Measurements from ENCODE around the gene GPR146.

Gene GPR146

DNA sequence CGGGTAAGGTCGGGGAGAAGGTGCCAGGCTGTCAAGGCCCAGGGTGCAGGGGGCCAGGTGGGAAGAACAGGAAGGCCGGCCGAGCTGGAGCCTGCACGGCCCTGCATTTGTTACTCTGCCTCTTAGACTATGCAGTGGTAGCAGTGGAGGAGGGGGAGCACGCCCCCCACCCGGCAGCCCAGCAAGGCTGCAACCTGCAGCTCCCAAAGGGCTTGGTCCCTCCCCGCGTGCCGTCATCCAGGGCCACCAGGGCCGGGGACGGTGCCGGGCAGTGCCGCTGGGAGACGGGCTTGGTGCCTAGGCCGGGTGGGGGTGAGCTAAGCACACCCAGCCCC lies 36.5 kb downstream of the GPR146 start:
- no peak for DNase-seq

DNA sequence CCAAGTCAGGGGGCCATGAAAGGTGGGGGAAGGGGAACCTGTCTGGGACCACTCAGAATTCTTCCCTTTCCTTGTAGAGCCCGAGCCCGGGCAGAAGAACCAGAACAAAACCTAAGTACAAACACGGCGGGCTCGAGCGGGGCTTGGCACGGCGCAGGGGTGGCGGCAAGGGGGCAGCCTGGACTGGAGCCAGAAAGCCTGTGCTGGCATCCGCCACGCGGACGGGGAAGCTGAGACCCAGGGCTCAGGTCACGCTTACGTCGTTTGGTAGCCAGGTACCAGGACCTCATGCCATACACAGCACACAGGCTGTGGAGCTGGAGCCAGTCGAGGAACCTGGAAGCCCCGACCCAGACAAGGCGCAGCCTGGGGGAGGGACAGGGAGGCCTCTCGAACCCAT lies 37.0 kb downstream of the GPR146 start:
- no peak for DNase-seq

DNA sequence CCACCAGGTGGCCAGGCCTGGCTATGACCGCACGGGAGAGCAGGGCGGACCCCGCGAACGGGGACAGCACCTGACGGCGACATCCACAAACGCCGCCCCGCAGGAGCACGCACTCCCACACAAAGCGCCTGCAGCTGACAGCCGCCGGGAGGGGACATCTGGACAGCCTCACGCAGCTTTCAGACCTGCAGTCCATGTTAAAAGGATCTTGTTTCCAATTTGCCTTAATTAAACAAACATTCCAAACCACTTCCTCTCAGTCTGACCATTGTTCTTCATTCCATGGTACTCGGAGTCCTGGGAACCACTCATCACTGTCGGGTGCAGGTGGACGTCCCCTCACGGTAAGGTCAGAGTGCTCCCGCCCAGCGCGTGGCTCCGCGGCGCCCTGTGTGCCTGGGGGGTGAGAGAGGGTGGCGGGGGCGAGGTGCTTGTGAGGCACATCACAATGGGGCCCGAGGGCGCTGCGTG lies 37.6 kb downstream of the GPR146 start:
- DNase-seq: peak; percentile 34

DNA sequence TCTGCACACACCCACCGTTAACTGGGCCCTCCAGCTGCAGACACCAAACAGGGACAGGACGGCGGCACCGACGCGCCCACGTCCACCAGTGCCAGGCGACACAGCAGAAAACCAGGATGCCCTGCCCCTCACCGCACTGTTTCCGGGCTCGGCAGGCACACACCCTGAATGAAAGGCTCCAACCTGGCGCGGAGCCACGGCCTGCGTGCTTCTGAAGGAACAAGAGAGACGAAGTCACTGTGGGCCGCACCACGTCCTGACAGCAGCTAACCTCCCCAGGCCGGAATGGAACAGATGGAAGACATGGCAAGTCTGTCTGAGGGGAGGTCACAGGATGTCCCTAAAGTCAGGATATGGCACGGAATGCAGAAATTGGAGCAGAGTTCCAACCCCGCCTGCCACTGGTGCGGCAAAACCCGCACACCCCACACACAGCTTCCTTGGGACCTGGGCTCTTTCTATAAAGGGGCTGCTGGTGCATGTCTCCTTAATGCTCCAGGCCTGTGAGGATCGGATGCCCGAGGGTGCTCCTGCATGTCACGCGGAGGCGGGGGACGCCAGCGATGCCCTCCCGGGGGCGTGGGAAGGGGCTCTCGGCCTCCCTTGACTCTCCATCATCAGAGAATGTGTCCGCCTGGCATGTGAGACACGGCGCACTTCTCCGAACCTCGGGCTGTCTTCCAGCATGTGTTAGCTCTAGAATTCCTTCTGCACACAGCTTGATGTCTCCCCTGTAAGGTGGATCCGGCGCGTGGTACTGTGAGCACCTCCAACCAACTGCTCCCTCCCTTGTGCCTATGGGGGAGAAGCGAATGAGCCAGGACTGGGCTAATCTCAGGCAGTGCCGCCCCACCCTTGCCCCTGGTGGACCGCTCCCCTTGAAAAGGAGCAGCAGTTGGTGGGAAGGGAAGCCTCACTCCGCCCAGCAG lies 39.6 kb downstream of the GPR146 start:
- DNase-seq: no peak

DNA sequence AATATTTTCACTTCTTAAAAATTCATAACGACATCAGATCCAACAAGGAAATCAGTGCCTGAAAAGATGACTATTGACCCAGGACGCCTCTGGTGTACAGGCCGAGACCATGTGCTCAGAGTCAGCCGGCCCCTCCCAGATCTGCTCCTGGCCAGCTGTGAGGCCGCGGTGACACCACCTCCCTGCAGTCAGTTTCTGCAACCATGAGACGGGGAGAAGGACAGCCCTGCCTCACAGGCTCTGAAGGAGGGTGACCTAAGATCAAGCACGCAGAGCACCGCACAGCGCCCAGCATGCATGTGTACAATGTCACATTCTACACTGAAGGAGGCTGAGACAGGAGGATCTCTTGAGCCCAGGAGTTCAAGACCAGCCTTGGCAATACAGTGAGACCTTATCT lies 40.9 kb downstream of the GPR146 start:
- DNase-seq: no peak

DNA sequence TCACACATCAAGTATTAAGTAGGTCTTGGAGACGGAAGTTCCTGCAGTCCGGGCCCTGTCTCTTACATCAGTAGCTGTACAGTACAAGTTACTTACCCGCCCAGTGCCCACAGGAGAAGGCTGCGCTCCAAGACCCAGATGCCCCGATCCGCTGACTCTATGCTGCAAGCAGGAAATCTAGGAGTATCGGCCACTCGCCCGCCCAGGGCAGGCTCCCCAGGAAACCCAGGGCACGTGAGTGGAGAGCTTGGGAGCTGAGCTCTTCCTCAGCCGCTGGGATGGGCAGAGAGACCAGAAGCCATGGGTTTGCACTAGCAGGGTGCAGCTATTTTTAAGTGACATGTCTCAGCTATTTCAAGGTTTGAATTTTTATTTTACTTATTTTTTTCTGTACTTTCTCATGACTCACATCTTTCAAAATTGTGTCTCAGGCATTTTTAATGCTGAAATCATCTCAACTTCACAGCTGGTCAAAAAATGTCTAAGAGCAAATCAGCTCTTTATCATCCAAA lies 41.6 kb downstream of the GPR146 start:
- DNase-seq: no peak

DNA sequence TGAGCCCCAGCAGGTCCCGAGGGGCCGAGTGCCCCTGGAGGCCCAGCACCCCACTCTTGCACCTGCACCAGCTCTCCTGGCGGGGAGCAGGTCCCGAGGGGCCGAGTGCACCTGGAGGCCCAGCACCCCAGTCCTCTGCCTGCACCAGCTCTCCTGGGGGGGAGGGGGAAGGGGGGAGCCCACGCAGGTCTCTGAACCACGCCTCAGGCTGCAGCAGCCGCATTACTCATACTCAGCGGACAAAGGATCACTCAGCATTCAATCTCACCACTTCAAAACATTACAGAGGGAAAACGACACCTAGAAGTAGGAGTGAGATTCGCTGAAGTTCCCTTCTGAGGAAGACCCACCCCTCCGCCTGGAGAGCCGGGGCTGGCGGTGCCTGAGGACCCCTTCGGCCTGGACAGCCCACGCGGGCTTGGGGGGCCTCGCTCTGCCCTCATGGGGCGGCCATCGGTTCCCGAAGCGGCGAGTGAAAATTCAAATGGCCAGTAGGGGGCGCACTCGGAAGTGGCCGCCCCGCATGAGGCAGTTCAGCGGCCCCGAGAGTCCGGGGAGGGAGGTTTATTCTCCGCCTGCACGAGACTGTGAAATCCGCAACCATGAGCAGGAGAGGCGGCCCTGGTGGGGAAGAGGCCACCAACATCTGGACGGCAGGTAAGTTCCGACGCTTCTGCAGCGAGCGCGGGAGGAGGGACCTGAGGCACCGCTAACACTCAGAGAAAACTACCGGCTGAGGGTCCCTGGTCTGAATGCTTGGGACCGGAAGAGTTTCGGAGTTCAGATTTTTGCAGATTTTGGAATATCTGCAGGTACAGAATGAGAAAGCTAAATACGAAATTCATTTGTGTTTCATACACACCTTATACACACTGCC lies 42.5 kb downstream of the GPR146 start:
- DNase-seq: no peak

DNA sequence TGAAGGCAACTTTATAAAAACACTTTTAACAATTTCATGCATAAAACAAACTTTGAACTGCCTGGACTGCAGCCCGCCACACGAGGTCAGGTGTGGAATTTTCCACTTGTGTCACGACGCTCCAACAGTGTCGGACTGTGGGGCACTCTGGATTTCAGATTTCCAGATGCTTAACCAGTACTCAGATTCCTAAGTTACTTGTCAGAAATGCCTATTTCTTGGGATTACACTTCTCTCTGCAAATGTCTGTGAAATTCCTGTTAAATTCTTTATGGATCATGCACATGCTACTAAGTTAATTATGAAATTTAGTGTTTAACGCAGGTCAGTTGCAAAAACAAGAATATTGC lies 43.1 kb downstream of the GPR146 start:
- DNase-seq: no peak

DNA sequence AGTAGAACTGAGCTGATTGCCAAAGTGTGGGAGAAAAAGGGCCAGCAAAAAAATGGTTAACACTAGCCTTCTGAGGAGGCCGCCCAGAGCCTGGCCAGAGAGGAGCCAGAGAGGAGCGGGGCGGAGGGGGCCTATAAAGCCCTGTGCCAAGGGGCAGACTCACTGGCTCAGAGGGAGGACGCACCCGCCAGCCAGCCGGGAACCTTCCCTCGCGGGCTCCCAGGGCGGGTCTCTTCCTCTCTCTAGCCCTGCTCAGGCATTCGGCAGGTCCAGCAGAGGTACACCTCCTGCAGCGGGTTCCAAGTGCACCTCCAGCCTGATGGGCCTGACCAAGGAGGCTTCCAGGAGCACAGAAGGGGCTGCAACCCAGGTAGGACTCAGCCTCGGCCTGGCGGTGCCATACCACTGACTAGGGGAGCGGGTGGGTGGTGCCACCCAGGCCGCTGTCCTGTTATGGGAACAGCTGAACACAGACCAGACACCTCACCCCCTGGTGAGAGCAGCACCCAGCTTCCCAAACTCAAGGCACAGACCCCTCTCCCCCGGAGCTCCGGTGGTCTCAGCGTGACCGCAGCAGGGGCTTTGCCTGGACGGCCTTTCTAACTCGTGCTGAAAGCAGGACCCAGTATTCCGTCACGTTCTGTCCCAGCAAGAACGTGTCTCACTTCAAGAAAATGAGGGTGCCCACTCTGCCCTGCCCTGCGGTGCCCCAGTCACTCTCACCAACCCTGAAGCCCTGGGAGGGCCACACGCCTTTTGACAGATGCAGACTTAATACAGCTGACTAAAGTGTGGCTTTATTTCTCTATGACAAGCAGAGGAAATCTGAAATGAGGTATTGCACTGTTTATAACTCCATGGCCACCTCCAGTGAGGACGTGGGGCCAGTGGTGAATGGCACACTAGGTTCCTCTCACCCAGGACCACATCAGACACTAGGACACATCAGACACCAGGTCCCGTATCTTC lies 43.9 kb downstream of the GPR146 start, which contains the start of gene GPER1:
TSS of gene GPER1 (plus strand) at position 162 of the 969 bp plus-strand sequence. CDS start 3,616 bp downstream, outside the sequence.
- peak; percentile 25 for DNase-seq

DNA sequence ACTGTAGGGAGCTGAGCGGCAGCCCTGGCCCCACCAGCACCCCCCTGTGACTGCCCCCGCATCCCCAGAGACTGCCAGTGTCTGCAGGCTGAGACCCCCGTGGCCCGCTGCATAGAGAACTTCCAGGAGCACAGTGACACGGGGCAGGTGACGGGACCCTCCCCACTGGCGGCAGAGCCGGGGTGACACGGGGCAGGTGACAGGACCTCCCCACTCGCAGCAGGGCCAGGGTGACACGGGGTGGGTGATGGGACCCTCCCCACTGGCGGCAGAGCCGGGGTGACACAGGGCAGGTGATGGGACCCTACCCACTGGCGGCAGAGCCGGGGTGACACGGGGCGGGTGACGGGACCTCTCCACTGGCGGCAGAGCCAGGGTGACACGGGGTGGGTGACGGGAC lies 45.9 kb downstream of the GPR146 start:
- no peak for DNase-seq

DNA sequence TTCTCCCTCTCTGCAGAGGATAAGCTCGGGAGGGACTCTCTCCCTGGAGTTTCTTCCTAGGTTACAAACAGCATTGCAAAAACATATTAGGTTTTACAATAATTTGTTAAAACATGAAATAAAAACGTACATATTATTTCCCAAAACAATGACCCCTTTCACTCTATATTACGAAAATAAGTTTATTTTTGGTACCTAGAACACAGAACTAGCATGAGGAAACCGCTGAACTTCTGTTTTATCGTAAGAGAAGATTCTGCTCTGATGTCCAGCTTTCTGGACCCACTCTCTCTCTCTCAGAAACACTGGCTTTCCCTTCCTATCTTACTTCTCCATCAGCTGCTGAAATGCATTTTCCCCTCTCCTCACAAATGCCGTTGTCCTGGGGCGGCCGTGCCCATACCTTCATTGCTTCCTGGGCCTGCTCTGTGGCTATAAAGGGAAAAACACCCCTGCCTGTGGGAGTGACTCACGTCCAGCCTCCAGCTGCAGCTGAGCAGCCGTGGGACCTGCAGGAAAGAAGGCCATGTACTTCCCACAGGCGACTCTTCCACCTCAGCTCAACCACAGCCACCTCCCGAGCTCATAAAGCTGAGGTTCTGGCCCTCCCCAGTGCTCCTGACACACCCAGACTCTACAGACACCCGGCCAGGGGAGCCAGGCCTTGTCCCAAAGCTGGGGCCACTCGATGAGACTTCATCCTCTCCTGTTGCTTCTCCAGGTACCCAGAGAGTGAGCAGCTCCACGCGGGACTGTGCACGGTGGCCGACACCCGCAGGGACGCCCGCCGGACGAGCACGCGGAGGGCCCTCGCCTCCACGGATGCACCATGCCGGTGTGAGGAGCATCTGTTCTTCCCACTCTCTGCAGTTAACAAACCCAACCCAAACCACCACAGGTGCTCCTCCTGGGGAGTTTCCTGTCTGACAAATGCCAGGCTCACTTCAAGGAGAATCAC lies 46.6 kb downstream of the GPR146 start:
- no peak for DNase-seq

DNA sequence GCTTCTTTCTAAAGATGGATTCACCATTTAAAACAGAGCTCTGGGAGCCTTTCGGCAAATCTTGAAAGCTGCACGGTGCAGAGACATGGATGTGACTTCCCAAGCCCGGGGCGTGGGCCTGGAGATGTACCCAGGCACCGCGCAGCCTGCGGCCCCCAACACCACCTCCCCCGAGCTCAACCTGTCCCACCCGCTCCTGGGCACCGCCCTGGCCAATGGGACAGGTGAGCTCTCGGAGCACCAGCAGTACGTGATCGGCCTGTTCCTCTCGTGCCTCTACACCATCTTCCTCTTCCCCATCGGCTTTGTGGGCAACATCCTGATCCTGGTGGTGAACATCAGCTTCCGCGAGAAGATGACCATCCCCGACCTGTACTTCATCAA lies 47.3 kb downstream of the GPR146 start:
- DNase-seq: no peak

DNA sequence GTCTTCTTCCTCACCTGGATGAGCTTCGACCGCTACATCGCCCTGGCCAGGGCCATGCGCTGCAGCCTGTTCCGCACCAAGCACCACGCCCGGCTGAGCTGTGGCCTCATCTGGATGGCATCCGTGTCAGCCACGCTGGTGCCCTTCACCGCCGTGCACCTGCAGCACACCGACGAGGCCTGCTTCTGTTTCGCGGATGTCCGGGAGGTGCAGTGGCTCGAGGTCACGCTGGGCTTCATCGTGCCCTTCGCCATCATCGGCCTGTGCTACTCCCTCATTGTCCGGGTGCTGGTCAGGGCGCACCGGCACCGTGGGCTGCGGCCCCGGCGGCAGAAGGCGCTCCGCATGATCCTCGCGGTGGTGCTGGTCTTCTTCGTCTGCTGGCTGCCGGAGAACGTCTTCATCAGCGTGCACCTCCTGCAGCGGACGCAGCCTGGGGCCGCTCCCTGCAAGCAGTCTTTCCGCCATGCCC lies 47.9 kb downstream of the GPR146 start:
- no peak for DNase-seq

DNA sequence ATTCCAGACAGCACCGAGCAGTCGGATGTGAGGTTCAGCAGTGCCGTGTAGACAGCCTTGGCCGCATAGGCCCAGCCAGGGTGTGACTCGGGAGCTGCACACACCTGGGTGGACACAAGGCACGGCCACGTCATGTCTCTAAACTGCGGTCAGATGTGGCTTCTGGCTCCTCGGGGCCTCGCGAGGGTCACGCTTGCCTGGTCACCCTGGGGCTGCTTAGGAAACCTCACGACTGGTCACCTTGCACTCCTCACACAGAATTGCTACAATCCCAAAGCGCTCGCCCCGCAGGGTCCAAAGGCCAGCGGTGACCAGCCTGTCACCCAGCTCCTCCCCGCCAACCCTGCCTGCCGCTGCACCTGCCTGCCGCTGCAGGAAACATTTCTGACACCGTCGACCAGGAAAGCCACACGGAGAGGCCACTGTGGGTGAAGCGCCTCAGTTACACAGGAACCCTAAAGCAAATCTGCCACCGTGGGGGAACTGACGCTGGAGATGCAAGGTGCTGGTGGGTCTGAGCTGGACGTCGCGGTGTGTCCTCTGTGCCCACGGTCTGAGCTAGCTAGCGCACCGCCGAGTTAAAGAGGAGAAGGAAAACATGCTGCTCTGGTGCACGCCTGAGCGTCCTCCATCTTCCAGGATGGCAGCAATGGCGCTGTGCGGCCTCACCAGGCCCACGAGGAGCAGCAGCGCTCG lies 48.6 kb downstream of the GPR146 start:
- DNase-seq: no peak

DNA sequence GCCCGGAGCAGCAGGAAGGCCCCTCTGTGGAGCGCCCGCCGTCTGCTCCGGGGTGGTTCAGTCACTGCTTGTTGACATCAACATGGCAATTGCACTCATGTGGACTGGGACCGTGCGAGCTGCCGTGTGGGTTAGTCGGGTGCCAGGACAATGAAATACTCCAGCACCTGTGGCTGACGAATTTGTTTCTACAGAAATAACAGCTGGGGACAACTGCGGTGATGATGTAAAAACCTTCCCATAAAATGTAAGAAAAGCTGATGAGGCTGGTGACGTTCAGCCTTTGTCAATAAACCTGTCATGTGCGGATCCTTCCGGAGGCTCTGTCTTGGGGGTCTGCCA lies 49.1 kb downstream of the GPR146 start:
- DNase-seq: no peak

DNA sequence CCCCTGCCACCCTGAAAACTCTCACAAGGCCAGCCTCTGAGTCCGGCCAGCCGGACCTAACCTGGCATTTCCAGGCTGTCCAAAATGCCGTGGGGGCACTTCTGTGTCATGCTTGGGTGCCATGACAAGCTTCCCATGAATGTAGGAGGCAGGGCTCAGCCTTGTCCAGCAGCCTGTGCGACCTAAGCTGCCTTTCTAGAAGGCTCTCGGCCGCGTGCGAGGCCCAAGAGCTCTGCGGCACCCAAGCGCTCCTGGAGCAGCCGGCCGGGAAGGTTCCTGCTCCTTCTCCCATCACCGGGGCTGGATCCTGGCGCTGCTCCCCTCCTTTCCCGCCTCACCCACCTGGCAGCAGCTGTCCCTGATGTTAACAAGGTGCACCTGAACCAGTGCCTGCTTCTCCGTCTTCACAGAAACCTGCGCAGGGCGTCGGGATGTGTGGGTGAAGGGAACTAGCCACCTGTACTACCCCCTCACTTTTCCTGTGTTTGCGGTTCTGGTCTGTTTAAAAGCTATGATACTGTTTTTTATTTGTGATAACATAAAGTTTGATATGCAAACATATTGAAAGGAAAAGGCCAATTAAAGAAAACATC lies 49.7 kb downstream of the GPR146 start:
- peak; percentile 6 for DNase-seq

DNA sequence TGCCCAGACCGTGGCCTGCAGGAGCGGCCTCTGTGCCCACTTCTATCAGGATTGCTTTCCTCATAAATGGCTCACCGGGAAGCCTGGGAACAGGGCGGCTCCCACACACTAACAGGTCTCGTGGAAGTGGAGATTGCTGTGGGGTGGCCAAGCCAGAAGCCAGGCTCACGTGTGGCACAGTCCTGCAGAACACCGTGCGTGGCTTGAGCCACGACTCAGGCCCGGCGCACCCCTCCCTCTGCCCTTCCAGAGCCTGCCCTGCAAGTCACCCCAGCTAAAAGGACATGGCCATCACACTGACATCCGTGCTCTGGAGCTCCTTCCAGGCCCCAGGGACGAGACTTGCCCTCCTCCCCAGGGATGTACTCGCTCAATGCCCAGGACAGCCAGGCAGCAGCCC lies 50.5 kb downstream of the GPR146 start:
- no peak for DNase-seq

DNA sequence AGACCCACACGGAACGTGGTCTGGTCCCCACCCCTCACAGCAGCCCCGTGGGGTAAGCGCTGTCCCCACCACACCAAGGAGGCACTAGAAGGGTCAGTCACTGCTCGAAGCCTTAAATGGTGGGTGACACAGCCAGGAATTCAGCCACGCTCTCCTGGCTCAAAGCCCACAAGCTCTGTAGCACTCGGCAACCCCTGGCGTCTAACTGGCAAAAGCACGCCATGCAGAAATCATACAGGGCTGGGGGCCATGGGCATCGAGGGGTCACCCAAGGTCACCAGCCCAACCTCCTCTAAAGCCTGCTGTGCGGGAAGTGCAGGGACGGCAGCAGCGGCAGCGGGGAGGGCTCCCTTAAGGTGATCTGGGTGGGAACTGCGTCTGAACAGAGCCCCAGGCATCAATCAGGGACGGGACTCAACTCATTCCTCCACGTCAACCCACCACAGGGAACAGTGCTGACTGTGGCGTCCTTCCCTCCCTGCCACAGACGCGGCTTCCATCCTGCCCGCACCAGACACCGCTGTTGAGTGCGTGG lies 51.3 kb downstream of the GPR146 start:
- no peak for DNase-seq

DNA sequence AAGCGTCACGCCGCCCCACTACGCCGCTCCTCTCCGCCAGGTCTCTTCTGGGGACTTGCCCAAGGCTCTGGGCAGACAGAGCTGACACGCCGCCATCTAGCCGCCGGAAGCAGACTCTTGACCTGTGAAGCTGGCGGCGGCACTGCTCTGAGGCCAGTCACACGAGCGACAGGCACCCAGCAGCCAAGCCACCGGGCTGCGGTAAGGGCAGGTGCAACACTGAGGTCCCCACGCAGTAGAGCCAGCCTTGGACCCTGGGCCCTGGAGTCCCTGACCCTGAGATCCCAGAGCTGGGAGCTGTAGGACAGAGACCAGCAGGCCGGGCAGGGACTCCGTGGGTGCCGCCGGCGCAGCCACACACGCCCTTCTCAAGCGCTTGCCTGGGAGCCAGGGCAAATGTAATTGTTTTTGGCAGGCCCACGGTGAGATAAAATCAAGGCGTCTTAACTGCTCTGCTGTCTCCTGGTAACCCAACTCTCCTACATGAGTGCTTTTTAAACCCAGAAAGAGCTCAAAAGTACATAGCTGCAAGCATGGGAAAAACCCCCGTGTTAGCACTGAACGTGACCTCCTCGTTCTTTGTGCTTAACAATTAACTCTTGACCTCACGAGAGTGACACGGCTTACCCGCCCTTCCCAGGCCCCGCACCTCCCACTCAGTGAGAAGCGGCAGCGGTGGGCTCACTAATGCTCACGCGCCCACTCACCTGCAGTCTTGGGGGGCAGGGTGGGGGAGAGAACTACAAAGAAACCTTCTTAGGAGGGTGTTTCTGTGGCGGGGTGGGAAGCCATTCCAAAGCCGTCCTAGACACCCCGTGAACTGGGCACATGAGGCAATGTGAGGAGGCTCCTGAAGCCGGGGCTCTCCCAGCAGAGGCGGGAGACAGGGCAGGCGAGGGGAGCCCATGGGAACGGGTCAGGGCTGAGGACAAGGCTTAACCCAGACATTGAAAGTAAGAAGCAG lies 52.1 kb downstream of the GPR146 start:
- peak; percentile 24 for DNase-seq
